AG09319 (cell line): ENCODE measurements around the gene CR1L.
"Not testable (repeated sequence)": the region's sequence is repeated elsewhere in the genome, so short reads cannot be mapped to it uniquely, and the experiment has no call there.

ENCODE experiments used
- DNase-seq: peaks from one replicate; pipeline ENCODE4 v3.0.0-alpha.2; 2010; ENCODE audit warnings: low read depth; ENCODE audit errors: extremely low read depth
- CTCF ChIP-seq: IDR thresholded peaks from 2 replicates; pipeline ENCODE4 v1.5.1; 2011; ENCODE audit warnings: low read depth, mild to moderate bottlenecking, inconsistent platforms, low read length, moderate library complexity

Gene CR1L

GRCh38 chr1:207691010-207691409 lies 46.1 kb downstream of the CR1L start:
- no peak for TF ChIP-seq CTCF
- no peak for DNase-seq

GRCh38 chr1:207691841-207692240 lies 46.9 kb downstream of the CR1L start:
- TF ChIP-seq CTCF, result no peak
- no peak for DNase-seq

- DNase-seq, result not testable (repeated sequence)
Observed at GRCh38 chr1:207692291-207692690, 47.4 kb downstream of the CR1L start.

- no peak for DNase-seq
- no peak for TF ChIP-seq CTCF
Observed at GRCh38 chr1:207695891-207696290, 51.0 kb downstream of the CR1L start.

- DNase-seq, result no peak
- TF ChIP-seq CTCF, result peak; percentile 66
Observed at GRCh38 chr1:207698822-207699483, 54.0 kb downstream of the CR1L start.

- TF ChIP-seq CTCF, result no peak
- no peak for DNase-seq
Observed at GRCh38 chr1:207702317-207702716, 57.4 kb downstream of the CR1L start.

- DNase-seq, result no peak
- TF ChIP-seq CTCF, result no peak
Observed at GRCh38 chr1:207703712-207704111, 58.8 kb downstream of the CR1L start.

GRCh38 chr1:207708004-207708403 lies 63.1 kb downstream of the CR1L start:
- not testable (repeated sequence) for DNase-seq
